Duodenal mucosa (tissue), 2 donors: Measurements from ENCODE around the gene CREBZF.
A peak's percentile ranks its signal among the peaks of the same experiment; 100 is the strongest.

Experiments
- H3K27ac ChIP-seq: one replicate; pipeline ENCODE4 v1.7.0; 2013; ENCODE audit warnings: low read depth, low read length
- H3K27me3 ChIP-seq, 2 donors: one replicate each; pipeline ENCODE4 v1.7.0; 2013; ENCODE audit warnings: low read length in 2 of 2, control low read depth in 1 of 2; ENCODE audit not compliant: insufficient read depth in 2 of 2, control insufficient read depth in 1 of 2
- H3K36me3 ChIP-seq, 2 donors: one replicate each; pipeline ENCODE4 v1.7.0; 2013; ENCODE audit warnings: low read length in 2 of 2, control low read depth in 1 of 2; ENCODE audit not compliant: insufficient read depth in 2 of 2, control insufficient read depth in 1 of 2
- H3K4me1 ChIP-seq, 2 donors: one replicate each; pipeline ENCODE4 v1.7.0; 2013; ENCODE audit warnings: low read length in 2 of 2, control low read depth in 1 of 2; ENCODE audit not compliant: insufficient read depth in 2 of 2, control insufficient read depth in 1 of 2
- H3K4me3 ChIP-seq, 2 donors: one replicate each; pipeline ENCODE4 v1.7.0; 2013; ENCODE audit warnings: low read length in 2 of 2, low read depth in 1 of 2
- H3K9ac ChIP-seq, 2 donors: one replicate each; pipeline ENCODE4 v1.7.0; 2013; ENCODE audit warnings: low read length in 2 of 2, low read depth in 1 of 2
- H3K9me3 ChIP-seq, 2 donors: one replicate each; pipeline ENCODE4 v1.7.0; 2013; ENCODE audit warnings: low read length in 2 of 2, control low read depth in 1 of 2; ENCODE audit not compliant: control insufficient read depth in 1 of 2

Gene CREBZF

GRCh38 chr11:85664615-85665481 is at the start of gene CREBZF:
CREBZF (minus strand) TSS chr11:85665129; CDS start chr11:85664875, 254 bp downstream.
- H3K9me3 ChIP-seq: no peaks in the 10 kb centered on the region
- H3K4me1 ChIP-seq: peaks cover 27 to 31% of the 10 kb centered on the region in 2 donors
- H3K27me3 ChIP-seq: no peaks in the 10 kb centered on the region
- H3K9ac ChIP-seq: peak within 1 kb of the TSS; percentile 88 to 96
- peak within 1 kb of the TSS; percentile 86 to 96 for H3K4me3 ChIP-seq
- peak within 1 kb of the TSS; percentile 96 for H3K27ac ChIP-seq
- peaks cover 8 to 9% of the 10 kb centered on the region in 2 donors for H3K36me3 ChIP-seq

- no peak overlapping the region for H3K27ac ChIP-seq
These were observed 48.0 kb upstream of the CREBZF start for GRCh38 chr11:85712953-85713352.

GRCh38 chr11:85710917-85711316 is 46.0 kb upstream of the CREBZF start:
- Histone ChIP-seq H3K27me3 (no peaks in the 10 kb centered on the region), H3K27ac (no peak overlapping the region), H3K9ac (no peak overlapping the region), H3K36me3 (peaks cover 0 to 4% of the 10 kb centered on the region in 2 donors), H3K4me3 (no peak overlapping the region), H3K9me3 (no peaks in the 10 kb centered on the region), H3K4me1 (peaks cover 0 to 8% of the 10 kb centered on the region in 2 donors)

More at GRCh38 chr11:85712953-85713352, 48.0 kb upstream of the CREBZF start:
- no peak overlapping the region for H3K4me3 ChIP-seq
- peaks cover 0 to 8% of the 10 kb centered on the region in 2 donors for H3K4me1 ChIP-seq
- no peak overlapping the region for H3K9ac ChIP-seq
- H3K36me3 ChIP-seq: peaks cover 0 to 4% of the 10 kb centered on the region in 2 donors
- H3K27me3 ChIP-seq: no peaks in the 10 kb centered on the region
- H3K9me3 ChIP-seq: no peaks in the 10 kb centered on the region

GRCh38 chr11:85709941-85710702 is 45.2 kb upstream of the CREBZF start:
- Histone ChIP-seq H3K27ac (no peak overlapping the region), H3K4me3 (no peak overlapping the region), H3K9ac (no peak overlapping the region), H3K36me3 (peaks cover 0 to 4% of the 10 kb centered on the region in 2 donors), H3K4me1 (peaks cover 0 to 8% of the 10 kb centered on the region in 2 donors), H3K9me3 (no peaks in the 10 kb centered on the region), H3K27me3 (no peaks in the 10 kb centered on the region)

GRCh38 chr11:85705800-85706199 is 40.9 kb upstream of the CREBZF start:
- Histone ChIP-seq H3K27ac (no peak overlapping the region), H3K4me3 (no peak overlapping the region), H3K4me1 (peaks cover 0 to 4% of the 10 kb centered on the region in 2 donors), H3K36me3 (peaks cover 0 to 4% of the 10 kb centered on the region in 2 donors), H3K9me3 (no peaks in the 10 kb centered on the region), H3K27me3 (no peaks in the 10 kb centered on the region), H3K9ac (no peak overlapping the region)

GRCh38 chr11:85704967-85705366 is 40.0 kb upstream of the CREBZF start:
- Histone ChIP-seq H3K27me3 (no peaks in the 10 kb centered on the region), H3K9ac (no peak overlapping the region), H3K4me1 (peaks cover 4 to 9% of the 10 kb centered on the region in 2 donors), H3K36me3 (peaks cover 0 to 4% of the 10 kb centered on the region in 2 donors), H3K9me3 (no peaks in the 10 kb centered on the region), H3K27ac (no peak overlapping the region), H3K4me3 (no peak overlapping the region)

GRCh38 chr11:85699957-85700741 is 35.2 kb upstream of the CREBZF start:
- H3K27ac ChIP-seq: no peak overlapping the region

GRCh38 chr11:85698195-85698594 is 33.3 kb upstream of the CREBZF start:
- Histone ChIP-seq H3K27ac (no peak overlapping the region), H3K27me3 (no peaks in the 10 kb centered on the region), H3K9me3 (no peaks in the 10 kb centered on the region), H3K4me3 (no peak overlapping the region), H3K4me1 (peaks cover 11 to 18% of the 10 kb centered on the region in 2 donors), H3K9ac (no peak overlapping the region), H3K36me3 (peaks cover 0 to 8% of the 10 kb centered on the region in 2 donors)

More at GRCh38 chr11:85699957-85700741, 35.2 kb upstream of the CREBZF start:
- Histone ChIP-seq H3K36me3 (peaks cover 0 to 8% of the 10 kb centered on the region in 2 donors), H3K27me3 (no peaks in the 10 kb centered on the region), H3K9ac (peak overlapping the region in 1 of 2 donors; percentile 16), H3K9me3 (no peaks in the 10 kb centered on the region), H3K4me1 (peaks cover 11 to 18% of the 10 kb centered on the region in 2 donors), H3K4me3 (peak overlapping the region in 1 of 2 donors; percentile 32)

- Histone ChIP-seq H3K4me3 (no peak overlapping the region), H3K9me3 (no peaks in the 10 kb centered on the region), H3K27me3 (no peaks in the 10 kb centered on the region), H3K36me3 (peaks cover 0 to 8% of the 10 kb centered on the region in 2 donors), H3K27ac (no peak overlapping the region), H3K9ac (no peak overlapping the region), H3K4me1 (peaks cover 11 to 18% of the 10 kb centered on the region in 2 donors)
These were observed 32.8 kb upstream of the CREBZF start for GRCh38 chr11:85697747-85698146.
